ENCODE measurements around the gene IQSEC1.

DNA sequence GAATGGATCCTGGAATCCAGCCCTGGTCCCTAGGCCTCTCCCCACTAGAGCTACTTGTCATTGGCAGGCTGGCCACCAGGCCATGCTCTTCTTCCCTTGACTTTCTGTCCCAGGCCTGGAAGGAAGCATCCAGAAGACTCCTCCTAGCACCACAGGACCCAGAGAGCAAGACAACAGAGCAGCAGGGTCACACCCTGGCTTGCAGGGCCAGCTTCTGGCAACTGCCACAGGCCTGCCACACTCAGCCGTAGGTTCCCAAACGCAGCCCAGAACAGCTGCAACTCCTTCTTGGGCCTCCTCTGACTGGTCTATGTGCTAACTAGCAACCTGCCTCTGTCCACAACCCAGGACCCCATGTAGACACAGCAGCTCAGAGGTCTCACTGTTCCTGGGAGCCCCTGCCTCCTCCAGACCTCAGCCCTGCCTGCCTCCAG lies 195.1 kb downstream of the IQSEC1 start:
- no peak for TF ChIP-seq POLR2AphosphoS5 (IDR thresholded peaks at IDR 0.05)
- TF ChIP-seq, protein P1, sequence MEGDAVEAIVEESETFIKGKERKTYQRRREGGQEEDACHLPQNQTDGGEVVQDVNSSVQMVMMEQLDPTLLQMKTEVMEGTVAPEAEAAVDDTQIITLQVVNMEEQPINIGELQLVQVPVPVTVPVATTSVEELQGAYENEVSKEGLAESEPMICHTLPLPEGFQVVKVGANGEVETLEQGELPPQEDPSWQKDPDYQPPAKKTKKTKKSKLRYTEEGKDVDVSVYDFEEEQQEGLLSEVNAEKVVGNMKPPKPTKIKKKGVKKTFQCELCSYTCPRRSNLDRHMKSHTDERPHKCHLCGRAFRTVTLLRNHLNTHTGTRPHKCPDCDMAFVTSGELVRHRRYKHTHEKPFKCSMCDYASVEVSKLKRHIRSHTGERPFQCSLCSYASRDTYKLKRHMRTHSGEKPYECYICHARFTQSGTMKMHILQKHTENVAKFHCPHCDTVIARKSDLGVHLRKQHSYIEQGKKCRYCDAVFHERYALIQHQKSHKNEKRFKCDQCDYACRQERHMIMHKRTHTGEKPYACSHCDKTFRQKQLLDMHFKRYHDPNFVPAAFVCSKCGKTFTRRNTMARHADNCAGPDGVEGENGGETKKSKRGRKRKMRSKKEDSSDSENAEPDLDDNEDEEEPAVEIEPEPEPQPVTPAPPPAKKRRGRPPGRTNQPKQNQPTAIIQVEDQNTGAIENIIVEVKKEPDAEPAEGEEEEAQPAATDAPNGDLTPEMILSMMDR (IDR thresholded peaks at IDR 0.05), result no peak
- no peak for TF ChIP-seq EP300 (IDR thresholded peaks at IDR 0.05; ENCODE audit: low read depth)
- no peak for TF ChIP-seq POLR2A (IDR thresholded peaks at IDR 0.05)

All from transverse colon (tissue), 4 donors.